Osteoblast (primary cell): ENCODE measurements around the gene ITGB2. TPM values are rescaled to one million over a fixed set of nuclear protein-coding genes. Genes with fewer than 3 reads are reported as not detected.
A peak's percentile ranks its signal among the peaks of the same experiment; 100 is the strongest.

Source experiments
- DNase-seq: peaks from one replicate; pipeline ENCODE4 v3.0.0; 2011; ENCODE audit warnings: low spot score, mixed read lengths; ENCODE audit not compliant: insufficient read length; ENCODE audit errors: missing footprints
- H2AFZ ChIP-seq: 2 replicates; pipeline ENCODE4 v1.6.0; 2011; ENCODE audit warnings: mild to moderate bottlenecking, low read length
- H3K27ac ChIP-seq: 2 replicates; pipeline ENCODE4 v1.5.1; 2011; ENCODE audit warnings: mild to moderate bottlenecking, low read depth, low read length, moderate library complexity
- H3K27me3 ChIP-seq: 2 replicates; pipeline ENCODE4 v1.6.0; 2012; ENCODE audit warnings: mild to moderate bottlenecking, control low read depth, inconsistent platforms, low read length, moderate library complexity; ENCODE audit not compliant: insufficient read depth
- H3K36me3 ChIP-seq: 2 replicates; pipeline ENCODE4 v1.5.1; 2011; ENCODE audit warnings: mild to moderate bottlenecking, low read length, control low read depth, moderate library complexity; ENCODE audit not compliant: insufficient read depth
- H3K4me1 ChIP-seq: 2 replicates; pipeline ENCODE4 v1.5.1; 2011; ENCODE audit warnings: mild to moderate bottlenecking, low read length, control low read depth, moderate library complexity; ENCODE audit not compliant: insufficient read depth
- H3K4me2 ChIP-seq: 2 replicates; pipeline ENCODE4 v1.6.0; 2011; ENCODE audit warnings: mild to moderate bottlenecking, low read length; ENCODE audit not compliant: insufficient read depth
- H3K4me3 ChIP-seq: fragments of 200-600 bp; sonication (generic); 3 replicates; pipeline ENCODE4 v1.5.1; 2012; ENCODE audit warnings: mild to moderate bottlenecking, low read length, inconsistent platforms; ENCODE audit not compliant: insufficient read depth
- H3K79me2 ChIP-seq: 2 replicates; pipeline ENCODE4 v1.6.0; 2012; ENCODE audit warnings: mild to moderate bottlenecking, low read length, control low read depth, inconsistent platforms; ENCODE audit not compliant: insufficient read depth
- H3K9me3 ChIP-seq: 2 replicates; pipeline ENCODE4 v1.5.1; 2011; ENCODE audit warnings: low read depth, low read length, control low read depth
- H4K20me1 ChIP-seq: 2 replicates; pipeline ENCODE4 v1.6.0; 2012; ENCODE audit warnings: mild to moderate bottlenecking, low read length, control low read depth; ENCODE audit not compliant: insufficient read depth
- CTCF ChIP-seq: IDR thresholded peaks from 2 replicates; pipeline ENCODE4 v1.5.1; 2011; ENCODE audit warnings: mild to moderate bottlenecking, low read depth, low read length, moderate library complexity; ENCODE audit errors: extremely low read depth
- total RNA-seq: library from RNA; depleted of rRNA; stranded (reverse); fragments of >200 nt; gene quantifications from 2 replicates; pipeline ENCODE4 v1.2.3, GENCODE V29; 2012

Gene ITGB2
- total RNA-seq, 1 donor: 15.2 TPM

GRCh38 chr21:44908908-44909307, 11.8 kb downstream of the ITGB2 start:
- no peak for TF ChIP-seq CTCF
- Histone ChIP-seq H3K27ac (no peak overlapping the region), H3K4me1 (peaks cover 12% of the 10 kb centered on the region), H3K4me2 (peak overlapping the region; percentile 61), H3K36me3 (no peaks in the 10 kb centered on the region), H4K20me1 (no peaks in the 10 kb centered on the region), H2AFZ (no peak overlapping the region), H3K79me2 (no peaks in the 10 kb centered on the region), H3K9me3 (no peaks in the 10 kb centered on the region), H3K4me3 (no peak overlapping the region), H3K27me3 (no peaks in the 10 kb centered on the region)
- DNase-seq: no peak

GRCh38 chr21:44907966-44908895, 12.5 kb downstream of the ITGB2 start:
- peak; percentile 86 for DNase-seq
- Histone ChIP-seq H3K27me3 (no peaks in the 10 kb centered on the region), H3K4me2 (peak overlapping the region; percentile 67), H3K27ac (no peak overlapping the region), H3K4me1 (peaks cover 12% of the 10 kb centered on the region), H2AFZ (peak overlapping the region; percentile 51), H3K79me2 (no peaks in the 10 kb centered on the region), H4K20me1 (no peaks in the 10 kb centered on the region), H3K36me3 (no peaks in the 10 kb centered on the region), H3K9me3 (no peaks in the 10 kb centered on the region), H3K4me3 (peak overlapping the region; percentile 56)
- no peak for TF ChIP-seq CTCF

- no peak for DNase-seq
- H2AFZ ChIP-seq: peak overlapping the region; percentile 51
- H4K20me1 ChIP-seq: no peaks in the 10 kb centered on the region
- no peaks in the 10 kb centered on the region for H3K27me3 ChIP-seq
- no peak for TF ChIP-seq CTCF
- no peaks in the 10 kb centered on the region for H3K36me3 ChIP-seq
- H3K4me3 ChIP-seq: peak overlapping the region; percentile 56
- H3K27ac ChIP-seq: no peak overlapping the region
- H3K4me1 ChIP-seq: peaks cover 12% of the 10 kb centered on the region
- H3K9me3 ChIP-seq: no peaks in the 10 kb centered on the region
- H3K79me2 ChIP-seq: no peaks in the 10 kb centered on the region
- peak overlapping the region; percentile 67 for H3K4me2 ChIP-seq
These were observed 13.3 kb downstream of the ITGB2 start for GRCh38 chr21:44907225-44907965.

GRCh38 chr21:44905728-44906090, 15.0 kb downstream of the ITGB2 start:
- H4K20me1 ChIP-seq: no peaks in the 10 kb centered on the region
- H3K36me3 ChIP-seq: no peaks in the 10 kb centered on the region

More at GRCh38 chr21:44905728-44906090, 15.0 kb downstream of the ITGB2 start:
- no peak for TF ChIP-seq CTCF
- no peak overlapping the region for H3K27ac ChIP-seq
- no peaks in the 10 kb centered on the region for H3K27me3 ChIP-seq
- H3K4me1 ChIP-seq: peaks cover 10% of the 10 kb centered on the region
- H3K79me2 ChIP-seq: no peaks in the 10 kb centered on the region
- H3K9me3 ChIP-seq: no peaks in the 10 kb centered on the region
- no peak for DNase-seq
- H3K4me2 ChIP-seq: no peak overlapping the region
- H2AFZ ChIP-seq: no peak overlapping the region
- H3K4me3 ChIP-seq: no peak overlapping the region
